HL-60 (cell line): ENCODE data around the gene IFITM5.

Experiments used
- GABPA ChIP-seq: IDR thresholded peaks from 2 replicates; pipeline ENCODE4 v1.6.1; 2012; ENCODE audit warnings: low read depth
- POLR2AphosphoS5 ChIP-seq: IDR thresholded peaks from 2 replicates; pipeline ENCODE4 v1.6.1; 2012; ENCODE audit warnings: low read depth
- SPI1 ChIP-seq: IDR thresholded peaks from 2 replicates; pipeline ENCODE4 v1.6.1; 2012; ENCODE audit warnings: low read depth, mild to moderate bottlenecking, borderline replicate concordance
- TF ChIP-seq, protein P1 (sequence below): IDR thresholded peaks from one replicate; pipeline ENCODE4 v1.5.1; 2011; ENCODE audit warnings: low read length, control low read depth, inconsistent platforms; ENCODE audit not compliant: insufficient read depth
- TF ChIP-seq, protein P2 (sequence below): IDR thresholded peaks from 2 replicates; pipeline ENCODE4 v1.6.1; 2012; ENCODE audit warnings: low read depth; ENCODE audit not compliant: insufficient replicate concordance

DNA sequence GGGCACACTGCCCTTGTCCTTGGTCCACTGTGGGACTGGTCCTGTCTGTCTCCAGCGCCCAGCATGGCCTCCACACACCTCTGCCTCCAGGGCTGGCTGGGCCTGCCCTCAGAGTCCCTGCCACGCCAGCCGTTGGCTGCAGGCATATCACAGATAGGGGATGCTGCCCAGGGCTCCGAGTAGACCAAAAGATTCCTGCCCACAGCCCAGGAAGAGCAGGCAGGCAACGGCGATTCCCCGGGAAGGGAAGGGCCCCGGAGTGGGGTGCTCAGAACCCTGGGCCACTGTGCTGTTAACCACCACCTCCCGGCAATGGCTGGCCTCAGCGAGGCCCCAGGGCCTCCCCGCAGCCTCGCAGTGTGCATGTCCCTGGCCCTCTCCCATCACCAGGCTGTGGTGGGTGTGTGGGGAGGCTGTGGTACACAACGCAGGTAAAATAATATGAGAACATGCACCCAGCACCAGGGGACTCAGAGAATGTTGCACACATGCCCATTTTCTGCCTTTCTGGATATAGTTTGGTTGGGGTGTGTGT is 2.2 kb downstream of the IFITM5 start:
- TF ChIP-seq, protein P1, sequence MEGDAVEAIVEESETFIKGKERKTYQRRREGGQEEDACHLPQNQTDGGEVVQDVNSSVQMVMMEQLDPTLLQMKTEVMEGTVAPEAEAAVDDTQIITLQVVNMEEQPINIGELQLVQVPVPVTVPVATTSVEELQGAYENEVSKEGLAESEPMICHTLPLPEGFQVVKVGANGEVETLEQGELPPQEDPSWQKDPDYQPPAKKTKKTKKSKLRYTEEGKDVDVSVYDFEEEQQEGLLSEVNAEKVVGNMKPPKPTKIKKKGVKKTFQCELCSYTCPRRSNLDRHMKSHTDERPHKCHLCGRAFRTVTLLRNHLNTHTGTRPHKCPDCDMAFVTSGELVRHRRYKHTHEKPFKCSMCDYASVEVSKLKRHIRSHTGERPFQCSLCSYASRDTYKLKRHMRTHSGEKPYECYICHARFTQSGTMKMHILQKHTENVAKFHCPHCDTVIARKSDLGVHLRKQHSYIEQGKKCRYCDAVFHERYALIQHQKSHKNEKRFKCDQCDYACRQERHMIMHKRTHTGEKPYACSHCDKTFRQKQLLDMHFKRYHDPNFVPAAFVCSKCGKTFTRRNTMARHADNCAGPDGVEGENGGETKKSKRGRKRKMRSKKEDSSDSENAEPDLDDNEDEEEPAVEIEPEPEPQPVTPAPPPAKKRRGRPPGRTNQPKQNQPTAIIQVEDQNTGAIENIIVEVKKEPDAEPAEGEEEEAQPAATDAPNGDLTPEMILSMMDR = no peak
- TF ChIP-seq POLR2AphosphoS5 = no peak
- TF ChIP-seq, protein P2, sequence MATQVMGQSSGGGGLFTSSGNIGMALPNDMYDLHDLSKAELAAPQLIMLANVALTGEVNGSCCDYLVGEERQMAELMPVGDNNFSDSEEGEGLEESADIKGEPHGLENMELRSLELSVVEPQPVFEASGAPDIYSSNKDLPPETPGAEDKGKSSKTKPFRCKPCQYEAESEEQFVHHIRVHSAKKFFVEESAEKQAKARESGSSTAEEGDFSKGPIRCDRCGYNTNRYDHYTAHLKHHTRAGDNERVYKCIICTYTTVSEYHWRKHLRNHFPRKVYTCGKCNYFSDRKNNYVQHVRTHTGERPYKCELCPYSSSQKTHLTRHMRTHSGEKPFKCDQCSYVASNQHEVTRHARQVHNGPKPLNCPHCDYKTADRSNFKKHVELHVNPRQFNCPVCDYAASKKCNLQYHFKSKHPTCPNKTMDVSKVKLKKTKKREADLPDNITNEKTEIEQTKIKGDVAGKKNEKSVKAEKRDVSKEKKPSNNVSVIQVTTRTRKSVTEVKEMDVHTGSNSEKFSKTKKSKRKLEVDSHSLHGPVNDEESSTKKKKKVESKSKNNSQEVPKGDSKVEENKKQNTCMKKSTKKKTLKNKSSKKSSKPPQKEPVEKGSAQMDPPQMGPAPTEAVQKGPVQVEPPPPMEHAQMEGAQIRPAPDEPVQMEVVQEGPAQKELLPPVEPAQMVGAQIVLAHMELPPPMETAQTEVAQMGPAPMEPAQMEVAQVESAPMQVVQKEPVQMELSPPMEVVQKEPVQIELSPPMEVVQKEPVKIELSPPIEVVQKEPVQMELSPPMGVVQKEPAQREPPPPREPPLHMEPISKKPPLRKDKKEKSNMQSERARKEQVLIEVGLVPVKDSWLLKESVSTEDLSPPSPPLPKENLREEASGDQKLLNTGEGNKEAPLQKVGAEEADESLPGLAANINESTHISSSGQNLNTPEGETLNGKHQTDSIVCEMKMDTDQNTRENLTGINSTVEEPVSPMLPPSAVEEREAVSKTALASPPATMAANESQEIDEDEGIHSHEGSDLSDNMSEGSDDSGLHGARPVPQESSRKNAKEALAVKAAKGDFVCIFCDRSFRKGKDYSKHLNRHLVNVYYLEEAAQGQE = no peak
- no peak for TF ChIP-seq GABPA
- TF ChIP-seq SPI1 = no peak
